ENCODE data around the gene IGSF8. TPM values are rescaled to one million over a fixed set of nuclear protein-coding genes. Genes with fewer than 3 reads are reported as not detected.
A peak's percentile ranks its signal among the peaks of the same experiment; 100 is the strongest.

The IGSF8 gene
- polyA plus RNA-seq, 1 of the 3 experiments (the other 2 are of a cell fraction) = 67.9 TPM

DNA sequence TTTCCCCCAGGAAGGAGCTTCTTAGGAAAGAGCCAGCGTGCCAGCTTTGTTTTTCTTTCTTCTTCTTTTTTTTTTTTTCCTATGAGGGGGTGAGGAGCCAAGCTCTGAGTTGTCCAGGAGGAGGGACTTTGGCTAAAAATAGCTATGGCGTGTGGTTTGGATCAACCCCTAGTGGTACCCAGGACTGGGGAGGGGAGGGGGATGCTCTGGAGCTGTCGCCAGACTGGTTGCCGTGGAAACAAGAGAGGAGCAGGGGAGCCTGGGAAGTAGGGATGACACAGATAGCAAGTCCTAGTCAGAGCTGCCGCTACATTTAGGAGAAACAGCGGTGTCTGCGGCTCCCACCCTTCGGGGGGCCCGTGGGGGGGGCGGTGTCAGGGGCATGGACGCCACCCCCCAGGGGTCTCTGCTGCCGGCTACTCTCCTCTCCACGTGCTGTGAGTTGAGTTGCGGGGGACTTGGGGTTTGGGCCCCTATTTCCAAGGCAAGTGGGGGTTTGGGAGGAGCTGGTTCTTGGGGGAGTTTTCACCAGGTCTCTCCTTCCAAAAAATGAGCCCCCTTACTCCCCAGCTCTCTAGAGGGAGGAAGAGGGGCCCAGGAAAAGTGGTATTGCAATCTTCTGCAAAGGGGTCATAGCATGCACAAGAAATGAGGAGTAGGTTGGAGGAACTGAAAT lies 17.0 kb downstream of the IGSF8 start, which contains the start of gene KCNJ9:
KCNJ9 (plus strand) TSS at position 278 of the 676 bp plus-strand sequence. CDS start 2,493 bp downstream, outside the sequence.
- ChIA-PET POLR2A (interaction anchor here (0.6 to 1.3 kb wide), 3 partner anchors 35 to 180 kb away, joined by 3 read pairs; no protein-coding TSS in a partner anchor), CTCF (interaction anchor here (0.7 to 14.2 kb wide), 16 partner anchors 14 to 210 kb away, joined by 3 to 163 read pairs (median 6); partner anchors contain the start of genes IGSF8, PIGM and SLAMF9)
- Histone ChIP-seq H3K36me3 (replicated peaks in 1 of 2; ENCODE audit: control insufficient read depth in 1 of 2, insufficient read depth in 2 of 2, low read length in 1 of 2) (no peaks in the 10 kb centered on the region), H2AFZ (ENCODE audit: low read depth) (no peak within 1 kb of the TSS), H3K4me1 (ENCODE audit: control insufficient read depth in 1 of 2, insufficient read depth in 2 of 2, low read depth in 1 of 2, low read length in 1 of 2) (peaks cover 0 to 15% of the 10 kb centered on the region in 2 experiments; a peak in 1 of 4 replicates), H3F3A (replicated peaks; ENCODE audit: insufficient read depth) (no peaks in the 10 kb centered on the region), H3K27me3 (ENCODE audit: insufficient read depth) (peaks cover 30% of the 10 kb centered on the region), H3K27ac (ENCODE audit: low read depth in 2 of 2, low read length in 1 of 2) (no peak within 1 kb of the TSS), H3K4me2 (peak within 1 kb of the TSS; percentile 21; the same call in 1 of the 2 replicates), H3K9me2 (no peaks in the 10 kb centered on the region), H3K9ac (no peak within 1 kb of the TSS), H4K20me1 (ENCODE audit: insufficient read depth) (no peaks in the 10 kb centered on the region), H3K9me3 (no peaks in the 10 kb centered on the region), H3K4me3 (ENCODE audit: low read depth in 2 of 2, low read length in 1 of 2) (peak within 1 kb of the TSS in 1 of 2 experiments; percentile 29; a peak in 1 of 4 replicates), H3K79me2 (ENCODE audit: insufficient read depth) (no peaks in the 10 kb centered on the region)
- 11% methylated on average over 8 of the region's 14 CpGs for WGBS (ENCODE audit: low lambda C conversion rate)
- peak; percentile 94 for DNase-seq
- TF ChIP-seq, protein P1, sequence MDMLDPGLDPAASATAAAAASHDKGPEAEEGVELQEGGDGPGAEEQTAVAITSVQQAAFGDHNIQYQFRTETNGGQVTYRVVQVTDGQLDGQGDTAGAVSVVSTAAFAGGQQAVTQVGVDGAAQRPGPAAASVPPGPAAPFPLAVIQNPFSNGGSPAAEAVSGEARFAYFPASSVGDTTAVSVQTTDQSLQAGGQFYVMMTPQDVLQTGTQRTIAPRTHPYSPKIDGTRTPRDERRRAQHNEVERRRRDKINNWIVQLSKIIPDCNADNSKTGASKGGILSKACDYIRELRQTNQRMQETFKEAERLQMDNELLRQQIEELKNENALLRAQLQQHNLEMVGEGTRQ (IDR thresholded peaks at IDR 0.05; ENCODE audit: borderline replicate concordance, low read depth, low read length) = no peak
- TF ChIP-seq MXI1 (IDR thresholded peaks at IDR 0.05; ENCODE audit: low read depth, low read length) = peak; percentile 21; the same call in 1 of the 2 replicates

DNA sequence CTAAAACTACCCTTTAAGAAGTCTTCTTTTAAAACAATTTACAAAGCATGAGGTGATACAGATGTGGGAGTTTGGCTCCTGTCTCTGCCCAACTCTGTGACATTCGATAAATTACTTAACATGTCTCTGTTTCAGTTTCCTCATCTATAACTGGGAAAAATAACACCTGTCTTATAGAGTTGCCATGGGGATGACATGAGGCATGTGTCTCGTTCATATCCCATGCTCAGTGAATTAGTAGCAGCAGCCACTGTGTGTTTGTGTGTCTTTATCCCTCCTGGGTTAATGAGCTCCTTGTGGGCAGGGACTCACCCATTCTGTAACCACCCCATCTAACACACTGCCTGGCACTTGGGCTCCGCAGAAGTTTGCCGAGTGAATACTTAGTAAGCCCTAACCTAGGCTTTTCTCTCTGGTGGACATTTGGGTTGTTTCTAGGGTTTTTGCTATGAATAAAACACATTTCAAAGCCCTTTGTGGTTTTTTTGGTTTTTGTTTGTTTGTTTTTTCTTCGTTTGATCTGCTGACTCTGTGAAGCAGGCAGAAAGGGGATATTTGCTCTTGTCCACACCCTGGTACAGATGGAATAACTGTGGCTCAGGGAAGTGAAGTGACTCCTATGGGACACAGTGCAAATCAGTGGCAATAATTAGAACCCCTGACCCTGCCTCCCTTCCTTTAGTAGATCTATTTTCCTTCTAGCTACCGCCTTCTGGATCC lies 17.9 kb downstream of the IGSF8 start:
- no peaks in the 10 kb centered on the region for H3F3A ChIP-seq (replicated peaks; ENCODE audit: insufficient read depth)
- CTCF ChIA-PET = interaction anchor here (0.9 to 14.2 kb wide), 15 partner anchors 12 to 211 kb away, joined by 3 to 163 read pairs (median 17); partner anchors contain the start of genes IGSF8, KCNJ10, PIGM and SLAMF9
- 48% methylated on average over 6 of the region's 6 CpGs for WGBS (ENCODE audit: low lambda C conversion rate)
- no peak overlapping the region for H3K9ac ChIP-seq
- POLR2A ChIA-PET = interaction anchor here (0.6 kb wide), 1 partner anchor 181 kb away, joined by 3 read pairs; no protein-coding TSS in a partner anchor
- no peaks in the 10 kb centered on the region for H3K36me3 ChIP-seq (replicated peaks in 1 of 2; ENCODE audit: control insufficient read depth in 1 of 2, insufficient read depth in 2 of 2, low read length in 1 of 2)
- H3K9me3 ChIP-seq = no peaks in the 10 kb centered on the region
- no peak overlapping the region for H2AFZ ChIP-seq (ENCODE audit: low read depth)
- no peak overlapping the region for H3K27ac ChIP-seq (ENCODE audit: low read depth in 2 of 2, low read length in 1 of 2)
- no peaks in the 10 kb centered on the region for H3K9me2 ChIP-seq
- H3K4me2 ChIP-seq = 0 out of 2 replicates have a peak overlapping the region, but pooled peaks have one; percentile 21
- DNase-seq = no peak
- no peak overlapping the region for H3K4me3 ChIP-seq (ENCODE audit: low read depth in 2 of 2, low read length in 1 of 2)
- H3K27me3 ChIP-seq (ENCODE audit: insufficient read depth) = peaks cover 30% of the 10 kb centered on the region
- TF ChIP-seq RCOR1 (IDR thresholded peaks at IDR 0.05; ENCODE audit: low read length) = no peak
- no peak for TF ChIP-seq CHD2 (IDR thresholded peaks at IDR 0.05; ENCODE audit: low read length, partially characterized antibody)
- TF ChIP-seq RFX5 (IDR thresholded peaks at IDR 0.05; ENCODE audit: low read length) = no peak
- TF ChIP-seq, protein P2, sequence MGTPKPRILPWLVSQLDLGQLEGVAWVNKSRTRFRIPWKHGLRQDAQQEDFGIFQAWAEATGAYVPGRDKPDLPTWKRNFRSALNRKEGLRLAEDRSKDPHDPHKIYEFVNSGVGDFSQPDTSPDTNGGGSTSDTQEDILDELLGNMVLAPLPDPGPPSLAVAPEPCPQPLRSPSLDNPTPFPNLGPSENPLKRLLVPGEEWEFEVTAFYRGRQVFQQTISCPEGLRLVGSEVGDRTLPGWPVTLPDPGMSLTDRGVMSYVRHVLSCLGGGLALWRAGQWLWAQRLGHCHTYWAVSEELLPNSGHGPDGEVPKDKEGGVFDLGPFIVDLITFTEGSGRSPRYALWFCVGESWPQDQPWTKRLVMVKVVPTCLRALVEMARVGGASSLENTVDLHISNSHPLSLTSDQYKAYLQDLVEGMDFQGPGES (IDR thresholded peaks at IDR 0.05; ENCODE audit: low read depth, low read length) = no peak
- TF ChIP-seq, protein P3, sequence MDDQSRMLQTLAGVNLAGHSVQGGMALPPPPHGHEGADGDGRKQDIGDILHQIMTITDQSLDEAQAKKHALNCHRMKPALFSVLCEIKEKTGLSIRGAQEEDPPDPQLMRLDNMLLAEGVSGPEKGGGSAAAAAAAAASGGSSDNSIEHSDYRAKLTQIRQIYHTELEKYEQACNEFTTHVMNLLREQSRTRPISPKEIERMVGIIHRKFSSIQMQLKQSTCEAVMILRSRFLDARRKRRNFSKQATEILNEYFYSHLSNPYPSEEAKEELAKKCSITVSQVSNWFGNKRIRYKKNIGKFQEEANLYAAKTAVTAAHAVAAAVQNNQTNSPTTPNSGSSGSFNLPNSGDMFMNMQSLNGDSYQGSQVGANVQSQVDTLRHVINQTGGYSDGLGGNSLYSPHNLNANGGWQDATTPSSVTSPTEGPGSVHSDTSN (IDR thresholded peaks at IDR 0.05) = no peak
- TF ChIP-seq, protein P4, sequence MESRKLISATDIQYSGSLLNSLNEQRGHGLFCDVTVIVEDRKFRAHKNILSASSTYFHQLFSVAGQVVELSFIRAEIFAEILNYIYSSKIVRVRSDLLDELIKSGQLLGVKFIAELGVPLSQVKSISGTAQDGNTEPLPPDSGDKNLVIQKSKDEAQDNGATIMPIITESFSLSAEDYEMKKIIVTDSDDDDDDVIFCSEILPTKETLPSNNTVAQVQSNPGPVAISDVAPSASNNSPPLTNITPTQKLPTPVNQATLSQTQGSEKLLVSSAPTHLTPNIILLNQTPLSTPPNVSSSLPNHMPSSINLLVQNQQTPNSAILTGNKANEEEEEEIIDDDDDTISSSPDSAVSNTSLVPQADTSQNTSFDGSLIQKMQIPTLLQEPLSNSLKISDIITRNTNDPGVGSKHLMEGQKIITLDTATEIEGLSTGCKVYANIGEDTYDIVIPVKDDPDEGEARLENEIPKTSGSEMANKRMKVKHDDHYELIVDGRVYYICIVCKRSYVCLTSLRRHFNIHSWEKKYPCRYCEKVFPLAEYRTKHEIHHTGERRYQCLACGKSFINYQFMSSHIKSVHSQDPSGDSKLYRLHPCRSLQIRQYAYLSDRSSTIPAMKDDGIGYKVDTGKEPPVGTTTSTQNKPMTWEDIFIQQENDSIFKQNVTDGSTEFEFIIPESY (IDR thresholded peaks at IDR 0.05; ENCODE audit: borderline replicate concordance, low read depth) = no peak
- no peak for TF ChIP-seq GATA2 (CRISPR knock-in tag; IDR thresholded peaks at IDR 0.05)
- no peak for TF ChIP-seq EZH2phosphoT487 (IDR thresholded peaks at IDR 0.05; ENCODE audit: borderline replicate concordance, low read depth)
- H3K79me2 ChIP-seq (ENCODE audit: insufficient read depth) = no peaks in the 10 kb centered on the region
- no peaks in the 10 kb centered on the region for H4K20me1 ChIP-seq (ENCODE audit: insufficient read depth)
- peaks cover 0 to 15% of the 10 kb centered on the region in 2 experiments; a peak in 1 of 4 replicates for H3K4me1 ChIP-seq (ENCODE audit: control insufficient read depth in 1 of 2, insufficient read depth in 2 of 2, low read depth in 1 of 2, low read length in 1 of 2)

Data from SK-N-SH (cell line).